Astrocyte (in vitro differentiated cells and primary cell): Measurements from ENCODE around the gene TTLL8.

Experiments
- CTCF ChIP-seq: IDR thresholded peaks from 2 replicates; pipeline ENCODE4 v1.5.1; 2011; ENCODE audit warnings: low read depth, mild to moderate bottlenecking, inconsistent platforms, low read length, moderate library complexity; ENCODE audit not compliant: insufficient read depth
- EZH2 ChIP-seq: IDR thresholded peaks from 2 replicates; pipeline ENCODE4 v1.6.1; 2012; ENCODE audit warnings: mild to moderate bottlenecking, low read length, inconsistent platforms; ENCODE audit not compliant: insufficient read depth

GRCh38 chr22:50092342-50092741 is 34.2 kb upstream of the TTLL8 start:
- TF ChIP-seq EZH2: no peak
- no peak for TF ChIP-seq CTCF
